ENCODE measurements around the gene MDM2. TPM values are rescaled to one million over a fixed set of nuclear protein-coding genes. Genes with fewer than 3 reads are reported as not detected.

Gene MDM2
- total and polyA plus RNA-seq, 4 donors: 62.1 to 92.7 (median 77.8) TPM

DNA sequence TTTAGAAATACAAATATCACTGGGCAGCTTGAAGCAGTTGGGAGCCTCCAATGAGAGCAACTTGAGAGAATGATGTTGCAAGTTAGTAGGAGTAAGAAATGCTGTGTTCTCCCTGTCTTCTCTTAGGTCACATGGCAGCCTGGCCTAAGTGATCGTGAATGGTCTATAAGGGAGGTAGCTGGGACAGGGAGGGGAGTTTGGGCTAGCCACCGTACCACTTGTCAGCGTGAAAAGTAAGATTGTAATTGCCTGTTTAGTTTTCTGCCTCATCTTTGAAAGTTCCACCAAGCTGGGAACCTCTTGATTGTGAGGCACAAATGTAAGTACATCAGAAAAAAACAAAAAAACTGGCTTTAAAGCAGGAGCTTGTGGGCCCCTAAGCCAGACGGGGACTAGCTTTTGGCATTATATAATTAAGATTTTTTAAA, 36.4 kb downstream of the MDM2 start:
- no peaks in the 10 kb centered on the region for H3K9me3 ChIP-seq (ENCODE audit: control insufficient read depth, insufficient read depth, low read length)
- no peak overlapping the region for H3K4me3 ChIP-seq (ENCODE audit: low read depth, low read length)
- DNase-seq (ENCODE audit: low read depth in 4 of 6, low spot score in 6 of 6): no peak
- no CpG with 5 or more reads among the region's 4 CpGs for WGBS (ENCODE audit: insufficient coverage)
- no peaks in the 10 kb centered on the region for H3K4me1 ChIP-seq (ENCODE audit: control insufficient read depth, insufficient read depth, low read length)
- H3K36me3 ChIP-seq (ENCODE audit: control insufficient read depth, insufficient read depth, low read length): peaks cover 17% of the 10 kb centered on the region
- H3K27ac ChIP-seq (ENCODE audit: low read depth, low read length): no peak overlapping the region
- H3K27me3 ChIP-seq (ENCODE audit: control insufficient read depth, insufficient read depth, low read length): no peaks in the 10 kb centered on the region

GRCh38 chr12:68844788-68845695, 37.1 kb downstream of the MDM2 start:
- WGBS (ENCODE audit: insufficient coverage): 94% methylated on average over 11 of the region's 14 CpGs
- no peaks in the 10 kb centered on the region for H3K27me3 ChIP-seq (ENCODE audit: control insufficient read depth, insufficient read depth, low read length)
- no peak for DNase-seq (ENCODE audit: low read depth in 4 of 6, low spot score in 6 of 6)
- peaks cover 15% of the 10 kb centered on the region for H3K36me3 ChIP-seq (ENCODE audit: control insufficient read depth, insufficient read depth, low read length)
- no peak overlapping the region for H3K27ac ChIP-seq (ENCODE audit: low read depth, low read length)
- H3K4me3 ChIP-seq (ENCODE audit: low read depth, low read length): no peak overlapping the region
- no peaks in the 10 kb centered on the region for H3K4me1 ChIP-seq (ENCODE audit: control insufficient read depth, insufficient read depth, low read length)
- H3K9me3 ChIP-seq (ENCODE audit: control insufficient read depth, insufficient read depth, low read length): no peaks in the 10 kb centered on the region

- no peaks in the 10 kb centered on the region for H3K9me3 ChIP-seq (ENCODE audit: control insufficient read depth, insufficient read depth, low read length)
- H3K27me3 ChIP-seq (ENCODE audit: control insufficient read depth, insufficient read depth, low read length): no peaks in the 10 kb centered on the region
- H3K4me3 ChIP-seq (ENCODE audit: low read depth, low read length): no peak overlapping the region
- no peak overlapping the region for H3K27ac ChIP-seq (ENCODE audit: low read depth, low read length)
- H3K4me1 ChIP-seq (ENCODE audit: control insufficient read depth, insufficient read depth, low read length): no peaks in the 10 kb centered on the region
- no peak for DNase-seq (ENCODE audit: low read depth in 4 of 6, low spot score in 6 of 6)
- H3K36me3 ChIP-seq (ENCODE audit: control insufficient read depth, insufficient read depth, low read length): peaks cover 5% of the 10 kb centered on the region
- no CpG with 5 or more reads among the region's 3 CpGs for WGBS (ENCODE audit: insufficient coverage)
Measured at GRCh38 chr12:68846811-68847210, 38.8 kb downstream of the MDM2 start.

DNA sequence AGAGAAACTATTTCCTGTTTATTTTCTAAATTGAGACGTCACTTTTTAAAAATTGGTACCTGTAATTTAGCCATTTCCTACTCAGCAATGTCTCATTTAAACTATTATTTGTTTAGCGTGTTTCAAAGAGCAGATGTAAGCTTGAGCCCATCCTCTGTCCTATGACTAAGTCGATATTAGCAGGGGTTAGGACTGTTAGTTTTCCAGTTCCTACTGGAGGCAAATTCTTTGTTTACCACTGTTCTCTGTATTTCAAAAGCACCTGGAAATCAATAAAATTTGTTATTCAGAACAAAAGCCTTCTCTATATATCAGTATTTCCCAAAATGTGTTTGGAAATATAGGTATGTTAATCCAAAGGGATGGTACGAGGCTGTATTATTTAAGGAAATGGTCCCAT, 42.4 kb downstream of the MDM2 start:
- no peak for DNase-seq (ENCODE audit: low read depth in 4 of 6, low spot score in 6 of 6)
- Histone ChIP-seq H3K4me3 (ENCODE audit: low read depth, low read length) (no peak overlapping the region), H3K27me3 (ENCODE audit: control insufficient read depth, insufficient read depth, low read length) (no peaks in the 10 kb centered on the region), H3K36me3 (ENCODE audit: control insufficient read depth, insufficient read depth, low read length) (no peaks in the 10 kb centered on the region), H3K4me1 (ENCODE audit: control insufficient read depth, insufficient read depth, low read length) (no peaks in the 10 kb centered on the region), H3K27ac (ENCODE audit: low read depth, low read length) (no peak overlapping the region), H3K9me3 (ENCODE audit: control insufficient read depth, insufficient read depth, low read length) (no peaks in the 10 kb centered on the region)
- no CpG with 5 or more reads among the region's 4 CpGs for WGBS (ENCODE audit: insufficient coverage)

GRCh38 chr12:68851592-68852306, 43.8 kb downstream of the MDM2 start:
- no CpG with 5 or more reads among the region's 2 CpGs for WGBS (ENCODE audit: insufficient coverage)
- Histone ChIP-seq H3K4me1 (ENCODE audit: control insufficient read depth, insufficient read depth, low read length) (no peaks in the 10 kb centered on the region), H3K9me3 (ENCODE audit: control insufficient read depth, insufficient read depth, low read length) (no peaks in the 10 kb centered on the region), H3K27ac (ENCODE audit: low read depth, low read length) (no peak overlapping the region), H3K36me3 (ENCODE audit: control insufficient read depth, insufficient read depth, low read length) (no peaks in the 10 kb centered on the region), H3K27me3 (ENCODE audit: control insufficient read depth, insufficient read depth, low read length) (no peaks in the 10 kb centered on the region), H3K4me3 (ENCODE audit: low read depth, low read length) (no peak overlapping the region)
- peak in 1 of 6 donors; percentile 46 for DNase-seq (ENCODE audit: low read depth in 4 of 6, low spot score in 6 of 6)

GRCh38 chr12:68853396-68854077, 45.6 kb downstream of the MDM2 start:
- Histone ChIP-seq H3K9me3 (ENCODE audit: control insufficient read depth, insufficient read depth, low read length) (no peaks in the 10 kb centered on the region), H3K27ac (ENCODE audit: low read depth, low read length) (no peak overlapping the region), H3K27me3 (ENCODE audit: control insufficient read depth, insufficient read depth, low read length) (no peaks in the 10 kb centered on the region), H3K4me3 (ENCODE audit: low read depth, low read length) (no peak overlapping the region), H3K4me1 (ENCODE audit: control insufficient read depth, insufficient read depth, low read length) (no peaks in the 10 kb centered on the region), H3K36me3 (ENCODE audit: control insufficient read depth, insufficient read depth, low read length) (no peaks in the 10 kb centered on the region)
- no peak for DNase-seq (ENCODE audit: low read depth in 4 of 6, low spot score in 6 of 6)
- 100% methylated on average over 2 of the region's 3 CpGs for WGBS (ENCODE audit: insufficient coverage)

- DNase-seq (ENCODE audit: low read depth in 4 of 6, low spot score in 6 of 6): no peak
- no peaks in the 10 kb centered on the region for H3K36me3 ChIP-seq (ENCODE audit: control insufficient read depth, insufficient read depth, low read length)
- H3K4me1 ChIP-seq (ENCODE audit: control insufficient read depth, insufficient read depth, low read length): no peaks in the 10 kb centered on the region
- no peak overlapping the region for H3K4me3 ChIP-seq (ENCODE audit: low read depth, low read length)
- no CpG with 5 or more reads among the region's 2 CpGs for WGBS (ENCODE audit: insufficient coverage)
- no peaks in the 10 kb centered on the region for H3K9me3 ChIP-seq (ENCODE audit: control insufficient read depth, insufficient read depth, low read length)
- H3K27ac ChIP-seq (ENCODE audit: low read depth, low read length): no peak overlapping the region
- H3K27me3 ChIP-seq (ENCODE audit: control insufficient read depth, insufficient read depth, low read length): no peaks in the 10 kb centered on the region
Measured at GRCh38 chr12:68854078-68854468, 46.1 kb downstream of the MDM2 start.

DNA sequence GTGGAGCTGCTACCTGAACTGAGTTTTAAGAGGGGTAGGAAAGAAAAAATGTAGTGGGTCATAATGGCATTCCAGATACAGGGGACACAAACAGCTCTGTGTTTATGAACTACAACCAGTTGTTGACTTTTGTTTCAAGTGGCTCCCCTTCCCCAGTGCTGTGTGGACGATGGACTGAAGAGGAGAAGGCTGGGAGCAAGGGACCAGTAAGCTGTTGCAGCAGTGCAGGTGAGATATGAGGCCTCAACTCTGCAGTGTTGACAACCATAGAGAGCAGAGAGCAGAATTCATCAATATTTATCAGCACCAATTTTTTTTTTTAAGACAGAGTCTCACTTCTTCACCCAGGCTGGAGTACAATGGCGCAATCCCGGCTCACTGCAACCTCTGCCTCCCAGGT, 46.6 kb downstream of the MDM2 start:
- no peak for DNase-seq (ENCODE audit: low read depth in 4 of 6, low spot score in 6 of 6)
- WGBS (ENCODE audit: insufficient coverage): 87% methylated on average over 3 of the region's 3 CpGs
- Histone ChIP-seq H3K36me3 (ENCODE audit: control insufficient read depth, insufficient read depth, low read length) (no peaks in the 10 kb centered on the region), H3K9me3 (ENCODE audit: control insufficient read depth, insufficient read depth, low read length) (no peaks in the 10 kb centered on the region), H3K4me1 (ENCODE audit: control insufficient read depth, insufficient read depth, low read length) (no peaks in the 10 kb centered on the region), H3K27me3 (ENCODE audit: control insufficient read depth, insufficient read depth, low read length) (no peaks in the 10 kb centered on the region), H3K27ac (ENCODE audit: low read depth, low read length) (no peak overlapping the region), H3K4me3 (ENCODE audit: low read depth, low read length) (no peak overlapping the region)

GRCh38 chr12:68855111-68855510, 47.1 kb downstream of the MDM2 start:
- H3K4me3 ChIP-seq (ENCODE audit: low read depth, low read length): no peak overlapping the region
- DNase-seq (ENCODE audit: low read depth in 4 of 6, low spot score in 6 of 6): no peak
- WGBS (ENCODE audit: insufficient coverage): 100% methylated on average over 2 of the region's 3 CpGs
- no peak overlapping the region for H3K27ac ChIP-seq (ENCODE audit: low read depth, low read length)
- no peaks in the 10 kb centered on the region for H3K36me3 ChIP-seq (ENCODE audit: control insufficient read depth, insufficient read depth, low read length)
- no peaks in the 10 kb centered on the region for H3K27me3 ChIP-seq (ENCODE audit: control insufficient read depth, insufficient read depth, low read length)
- H3K4me1 ChIP-seq (ENCODE audit: control insufficient read depth, insufficient read depth, low read length): no peaks in the 10 kb centered on the region
- H3K9me3 ChIP-seq (ENCODE audit: control insufficient read depth, insufficient read depth, low read length): no peaks in the 10 kb centered on the region
